Measurements from ENCODE around the gene PPP4R2.

DNA sequence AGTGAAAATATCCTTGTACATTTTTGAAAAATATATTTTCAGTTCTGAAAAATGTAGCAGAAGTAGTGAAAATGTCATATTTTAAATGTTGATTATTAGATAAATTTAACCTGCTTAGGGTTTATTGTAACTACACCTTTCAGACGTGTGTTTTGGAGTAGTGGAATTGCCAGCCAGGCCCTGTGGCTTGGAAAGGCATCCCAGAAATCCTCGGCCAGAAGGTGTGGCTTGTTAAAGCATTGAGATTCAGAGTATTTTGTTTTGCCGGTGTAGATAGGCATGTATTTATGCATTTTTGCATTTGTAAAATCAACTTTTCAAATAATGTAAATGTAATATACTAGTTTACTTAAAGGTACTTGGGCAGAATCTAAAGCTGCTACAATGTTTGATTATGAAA is 71.8 kb downstream of the PPP4R2 start:
- TF ChIP-seq, protein P1, sequence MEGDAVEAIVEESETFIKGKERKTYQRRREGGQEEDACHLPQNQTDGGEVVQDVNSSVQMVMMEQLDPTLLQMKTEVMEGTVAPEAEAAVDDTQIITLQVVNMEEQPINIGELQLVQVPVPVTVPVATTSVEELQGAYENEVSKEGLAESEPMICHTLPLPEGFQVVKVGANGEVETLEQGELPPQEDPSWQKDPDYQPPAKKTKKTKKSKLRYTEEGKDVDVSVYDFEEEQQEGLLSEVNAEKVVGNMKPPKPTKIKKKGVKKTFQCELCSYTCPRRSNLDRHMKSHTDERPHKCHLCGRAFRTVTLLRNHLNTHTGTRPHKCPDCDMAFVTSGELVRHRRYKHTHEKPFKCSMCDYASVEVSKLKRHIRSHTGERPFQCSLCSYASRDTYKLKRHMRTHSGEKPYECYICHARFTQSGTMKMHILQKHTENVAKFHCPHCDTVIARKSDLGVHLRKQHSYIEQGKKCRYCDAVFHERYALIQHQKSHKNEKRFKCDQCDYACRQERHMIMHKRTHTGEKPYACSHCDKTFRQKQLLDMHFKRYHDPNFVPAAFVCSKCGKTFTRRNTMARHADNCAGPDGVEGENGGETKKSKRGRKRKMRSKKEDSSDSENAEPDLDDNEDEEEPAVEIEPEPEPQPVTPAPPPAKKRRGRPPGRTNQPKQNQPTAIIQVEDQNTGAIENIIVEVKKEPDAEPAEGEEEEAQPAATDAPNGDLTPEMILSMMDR (IDR thresholded peaks at IDR 0.05): no peak
- TF ChIP-seq ZFX (IDR thresholded peaks at IDR 0.05; ENCODE audit: borderline replicate concordance): no peak

All from 22Rv1 (cell line).